Right lobe of liver (tissue), 6 donors: ENCODE measurements around the gene TCF15. TPM values are rescaled to one million over a fixed set of nuclear protein-coding genes. Genes with fewer than 3 reads are reported as not detected.

ENCODE experiments used
- ATAC-seq, 4 donors: fragments of 200-7000 bp; cut with Tn5 transposase; one replicate each; pipeline ENCODE4 v1.9.1; 2020; ENCODE audit warnings: mild to moderate bottlenecking in 4 of 4, moderate library complexity in 4 of 4
- DNase-seq, 3 donors: peaks; one replicate each; pipeline ENCODE4 v3.0.0-alpha.2; 2020
- H3K27ac ChIP-seq, 3 donors: fragments of 200-600 bp; one replicate each; pipeline ENCODE4 v1.8.0; 2022
- H3K27me3 ChIP-seq, 2 donors: fragments of 200-600 bp; one replicate each; pipeline ENCODE4 v1.8.0; 2022
- H3K36me3 ChIP-seq, 4 donors: fragments of 200-600 bp; sonication (generic) in 1 of 4; one replicate each; pipeline versions ENCODE4 v1.5.1 to v1.8.0; 2017 to 2022; ENCODE audit warnings: control low read depth in 1 of 4
- H3K4me1 ChIP-seq, 4 donors: fragments of 200-600 bp; sonication (generic) in 1 of 4; one replicate each; pipeline versions ENCODE4 v1.5.1 to v1.8.0; 2017 to 2022; ENCODE audit warnings: control low read depth in 1 of 4
- H3K4me3 ChIP-seq, 3 donors: fragments of 200-600 bp; one replicate each; pipeline ENCODE4 v1.8.0; 2022
- H3K9me3 ChIP-seq, 4 donors: fragments of 200-600 bp; sonication (generic) in 1 of 4; one replicate each; pipeline versions ENCODE4 v1.5.1 to v1.8.0; 2017 to 2022; ENCODE audit warnings: control low read depth in 1 of 4
- CTCF ChIP-seq, 4 donors: fragments of 200-600 bp in 3 of 4; fragments of 450-650 bp in 1 of 4; IDR thresholded peaks; one replicate each; pipeline versions ENCODE4 v1.5.1 to v1.8.0; 2016 to 2022; ENCODE audit warnings: antibody characterized with exemption in 4 of 4, mild to moderate bottlenecking in 2 of 4
- POLR2A ChIP-seq: fragments of 450-650 bp; IDR thresholded peaks from one replicate; pipeline ENCODE4 v1.6.1; 2017; ENCODE audit warnings: antibody characterized with exemption, mild to moderate bottlenecking
- WGBS: methylation state at CpG from one replicate; pipeline ENCODE4 v1.1.6; 2018; ENCODE audit warnings: low coverage, low lambda C conversion rate; ENCODE audit not compliant: insufficient coverage; ENCODE audit errors: missing lambda C conversion rate; 5-methylcytosine and 5-hydroxymethylcytosine counted together
- intact Hi-C, 2 donors: fragments of 100-400 bp; cut with DNase I; formaldehyde crosslinking; loops; one replicate each; pipeline versions ENCODE4 v1.11.2 to v1.14.1; 2022
- total RNA-seq, 6 experiments: library from RNA; depleted of rRNA in 2 of 6; stranded (reverse); fragments of >200 nt in 2 of 6; fragmentation: NEBNext Ultra II Directional in 3 of 6; extraction: Animal tissue kit (Norgen Biotek cat#: 25700) in 3 of 6; gene quantifications; one replicate each; pipeline versions ENCODE4 v1.1.0 to v1.2.4, GENCODE V29; 2016 to 2023
- donor health status: DM: no; HTN: yes; CAD: no.
- donor health status: DM: no; HTN: no; CAD: no.
- donor health status: DM: no; HTN: no; CAD: no.
- donor health status: DM: no; HTN: yes; CAD: no.
- donor health status: DM: no; HTN: yes; CAD: no.

TCF15 gene
- total RNA-seq, 6 experiments from 2014 or later, result 0.33 TPM; not detected in 5

- no peaks in the 10 kb centered on the region for H3K36me3 ChIP-seq
- no peak overlapping the region for H3K4me3 ChIP-seq
- no peaks in the 10 kb centered on the region for H3K27me3 ChIP-seq
- no peak overlapping the region for H3K27ac ChIP-seq
- ATAC-seq, result no peak
- TF ChIP-seq POLR2A (no peak), CTCF (IDR thresholded peaks at IDR 0.05) (no peak)
- intact Hi-C loops, result no loop called here
- no peaks in the 10 kb centered on the region for H3K4me1 ChIP-seq
- WGBS, result 29% methylated on average over 8 of the region's 12 CpGs
- H3K9me3 ChIP-seq, result no peaks in the 10 kb centered on the region
- DNase-seq, result no peak
Measured at GRCh38 chr20:573414-574296, 36.5 kb downstream of the TCF15 start.

- Histone ChIP-seq H3K36me3 (no peaks in the 10 kb centered on the region), H3K4me1 (no peaks in the 10 kb centered on the region), H3K27ac (no peak overlapping the region), H3K4me3 (no peak overlapping the region), H3K27me3 (no peaks in the 10 kb centered on the region), H3K9me3 (no peaks in the 10 kb centered on the region)
- intact Hi-C loops, result no loop called here
- ATAC-seq (no peak), DNase-seq (no peak)
- WGBS, result 60% methylated on average over 3 of the region's 7 CpGs
- TF ChIP-seq CTCF (IDR thresholded peaks at IDR 0.05), result no peak
- TF ChIP-seq POLR2A, result no peak
Measured at GRCh38 chr20:572727-573126, 37.4 kb downstream of the TCF15 start.

GRCh38 chr20:571754-572441 is 38.2 kb downstream of the TCF15 start:
- ATAC-seq, result peak; percentile 21 to 66 (median 44)
- intact Hi-C loops, result no loop called here
- no peaks in the 10 kb centered on the region for H3K4me1 ChIP-seq
- WGBS, result 11% methylated on average over 18 of the region's 24 CpGs
- peak in 1 of 3 donors; percentile 38 for DNase-seq
- H3K27ac ChIP-seq, result no peak overlapping the region
- no peak for TF ChIP-seq CTCF (IDR thresholded peaks at IDR 0.05)
- TF ChIP-seq POLR2A, result no peak
- no peaks in the 10 kb centered on the region for H3K36me3 ChIP-seq
- H3K9me3 ChIP-seq, result no peaks in the 10 kb centered on the region
- H3K27me3 ChIP-seq, result no peaks in the 10 kb centered on the region
- H3K4me3 ChIP-seq, result no peak overlapping the region

- whole genome bisulfite sequencing, result 42% methylated on average over 5 of the region's 14 CpGs
- intact Hi-C loops, result loop anchor here (10.0 kb wide), 2 partner anchors 96 to 156 kb away; no protein-coding TSS in a partner anchor
Measured at GRCh38 chr20:568673-569415, 41.3 kb downstream of the TCF15 start.

More at GRCh38 chr20:568673-569415, 41.3 kb downstream of the TCF15 start:
- no peaks in the 10 kb centered on the region for H3K27me3 ChIP-seq
- DNase-seq, result no peak
- H3K4me3 ChIP-seq, result no peak overlapping the region
- TF ChIP-seq CTCF (IDR thresholded peaks at IDR 0.05), result no peak
- no peak for TF ChIP-seq POLR2A
- H3K27ac ChIP-seq, result no peak overlapping the region
- H3K9me3 ChIP-seq, result no peaks in the 10 kb centered on the region
- H3K36me3 ChIP-seq, result no peaks in the 10 kb centered on the region
- no peak for ATAC-seq
- H3K4me1 ChIP-seq, result no peaks in the 10 kb centered on the region
